ENCODE data around the gene NUDT2.

DNA sequence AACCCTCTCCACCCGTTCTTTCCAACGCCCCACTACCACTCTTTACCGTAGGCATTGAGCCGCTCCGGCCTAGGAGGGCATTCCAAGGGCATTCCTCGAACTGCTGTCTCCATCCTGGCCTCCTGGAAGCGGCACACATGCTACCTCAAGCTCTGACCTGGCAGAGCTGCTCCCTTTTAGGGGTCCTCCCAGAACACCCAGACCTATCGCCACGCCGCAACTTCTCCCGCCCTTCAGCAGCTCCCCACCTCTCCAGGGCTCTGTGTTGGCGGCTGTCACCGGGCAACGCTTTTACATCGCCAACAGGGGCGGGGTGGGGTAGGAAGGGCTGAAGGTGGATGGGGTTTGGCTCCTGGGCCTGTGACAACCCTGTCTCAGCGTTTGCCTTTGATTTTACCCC, 52.0 kb downstream of the NUDT2 start:
- TF ChIP-seq, protein P1, sequence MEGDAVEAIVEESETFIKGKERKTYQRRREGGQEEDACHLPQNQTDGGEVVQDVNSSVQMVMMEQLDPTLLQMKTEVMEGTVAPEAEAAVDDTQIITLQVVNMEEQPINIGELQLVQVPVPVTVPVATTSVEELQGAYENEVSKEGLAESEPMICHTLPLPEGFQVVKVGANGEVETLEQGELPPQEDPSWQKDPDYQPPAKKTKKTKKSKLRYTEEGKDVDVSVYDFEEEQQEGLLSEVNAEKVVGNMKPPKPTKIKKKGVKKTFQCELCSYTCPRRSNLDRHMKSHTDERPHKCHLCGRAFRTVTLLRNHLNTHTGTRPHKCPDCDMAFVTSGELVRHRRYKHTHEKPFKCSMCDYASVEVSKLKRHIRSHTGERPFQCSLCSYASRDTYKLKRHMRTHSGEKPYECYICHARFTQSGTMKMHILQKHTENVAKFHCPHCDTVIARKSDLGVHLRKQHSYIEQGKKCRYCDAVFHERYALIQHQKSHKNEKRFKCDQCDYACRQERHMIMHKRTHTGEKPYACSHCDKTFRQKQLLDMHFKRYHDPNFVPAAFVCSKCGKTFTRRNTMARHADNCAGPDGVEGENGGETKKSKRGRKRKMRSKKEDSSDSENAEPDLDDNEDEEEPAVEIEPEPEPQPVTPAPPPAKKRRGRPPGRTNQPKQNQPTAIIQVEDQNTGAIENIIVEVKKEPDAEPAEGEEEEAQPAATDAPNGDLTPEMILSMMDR (IDR thresholded peaks at IDR 0.05): no peak
- no peak for TF ChIP-seq POLR2A (IDR thresholded peaks at IDR 0.05)
- TF ChIP-seq POLR2AphosphoS5 (IDR thresholded peaks at IDR 0.05): no peak
- TF ChIP-seq EP300 (IDR thresholded peaks at IDR 0.05; ENCODE audit: low read depth): no peak

All from transverse colon (tissue), 4 donors.